PC-3 (cell line): Measurements from ENCODE around the gene KHDRBS2. TPM values are rescaled to one million over a fixed set of nuclear protein-coding genes. Genes with fewer than 3 reads are reported as not detected.

ENCODE experiments used
- ATAC-seq: fragments of 200-7000 bp; cut with Tn5 transposase; 2 replicates; pipeline ENCODE4 v1.9.1; 2020; ENCODE audit warnings: mild to moderate bottlenecking, moderate library complexity
- BruUV-seq: library from RNA; stranded (reverse); fragments of 400-500 nt; replicated peaks from 2 replicates; lab custom pipeline; 2021; lab: Mats Ljungman, UMichigan
- CTCF ChIA-PET: fragments of 300-600 bp; sonication (Branson Sonifier 250); formaldehyde crosslinking; loops from one replicate; lab custom pipeline; 2022; ENCODE audit warnings: antibody characterized with exemption; lab: Charles Lee
- POLR2A ChIA-PET: fragments of 300-600 bp; sonication (Branson Sonifier 250); formaldehyde crosslinking; loops from one replicate; lab custom pipeline; 2022; ENCODE audit warnings: antibody characterized with exemption; ENCODE audit not compliant: unreplicated experiment; lab: Charles Lee
- DNase-seq: peaks from one replicate; pipeline ENCODE4 v3.0.0-alpha.2; 2015
- H2AFZ ChIP-seq: fragments of 300-600 bp; sonication (generic); 2 replicates; pipeline ENCODE4 v1.6.0; 2016; ENCODE audit warnings: antibody characterized with exemption, low read length
- H3F3A ChIP-seq: fragments of 300-600 bp; sonication (generic); one replicate; pipeline ENCODE4 v1.6.0; 2017; ENCODE audit warnings: antibody characterized with exemption, low read length, control low read depth, mild to moderate bottlenecking; ENCODE audit not compliant: unreplicated experiment
- H3K27ac ChIP-seq: fragments of 300-600 bp; sonication (generic); 2 replicates; pipeline ENCODE4 v1.5.1; 2016; ENCODE audit warnings: mild to moderate bottlenecking, low read length
- H3K27me3 ChIP-seq: fragments of 300-600 bp; sonication (generic); 2 replicates; pipeline ENCODE4 v1.6.1; 2016; ENCODE audit warnings: low read length, mixed read lengths
- H3K36me3 ChIP-seq: fragments of 300-600 bp; sonication (generic); 2 replicates; pipeline ENCODE4 v1.6.1; 2016; ENCODE audit warnings: low read depth, mixed run types, low read length, mixed read lengths
- H3K4me1 ChIP-seq: fragments of 300-600 bp; sonication (generic); 2 replicates; pipeline ENCODE4 v1.5.1; 2016; ENCODE audit warnings: low read length; ENCODE audit not compliant: insufficient read depth
- H3K4me2 ChIP-seq: fragments of 300-600 bp; sonication (generic); 2 replicates; pipeline ENCODE4 v1.6.0; 2016; ENCODE audit warnings: low read length
- H3K4me3 ChIP-seq: fragments of 300-600 bp; sonication (generic); 2 replicates; pipeline ENCODE4 v1.5.1; 2016; ENCODE audit warnings: mild to moderate bottlenecking, low read length, mixed read lengths
- H3K79me2 ChIP-seq: fragments of 300-600 bp; sonication (generic); 2 replicates; pipeline ENCODE4 v1.6.1; 2017; ENCODE audit warnings: low read length, mixed read lengths
- H3K9ac ChIP-seq: fragments of 300-600 bp; sonication (generic); 2 replicates; pipeline ENCODE4 v1.6.0; 2016; ENCODE audit warnings: mild to moderate bottlenecking, low read length
- H3K9me2 ChIP-seq: fragments of 300-600 bp; sonication (generic); replicated peaks from 2 replicates; pipeline ENCODE4 v1.6.1; 2016; ENCODE audit warnings: mixed run types, low read length, mixed read lengths
- H3K9me3 ChIP-seq: fragments of 300-600 bp; sonication (generic); 2 replicates; pipeline ENCODE4 v1.6.1; 2016; ENCODE audit warnings: low read length, mixed read lengths
- H4K20me1 ChIP-seq: fragments of 300-600 bp; sonication (generic); 2 replicates; pipeline ENCODE4 v1.6.1; 2016; ENCODE audit warnings: low read length, mixed read lengths
- CTCF ChIP-seq: fragments of 300-600 bp; sonication (generic); conservative IDR thresholded peaks from 2 replicates; pipeline ENCODE4 v1.5.1; 2017; ENCODE audit warnings: antibody characterized with exemption, low read depth, mild to moderate bottlenecking, low read length
- EZH2 ChIP-seq: fragments of 300-600 bp; sonication (generic); IDR thresholded peaks from one replicate; pipeline ENCODE4 v1.6.1; 2017; ENCODE audit warnings: antibody characterized with exemption, mild to moderate bottlenecking, low read length; ENCODE audit not compliant: unreplicated experiment
- EZH2phosphoT487 ChIP-seq: fragments of 300-600 bp; sonication (generic); IDR thresholded peaks from 2 replicates; pipeline ENCODE4 v1.6.1; 2018; ENCODE audit warnings: mild to moderate bottlenecking, antibody characterized with exemption, low read length, borderline replicate concordance
- intact Hi-C: fragments of 100-400 bp; cut with micrococcal nuclease; formaldehyde crosslinking; loops from 2 replicates; pipeline ENCODE4 v1.9.0; 2023
- total RNA-seq: library from RNA; depleted of rRNA; stranded (reverse); fragments of >200 nt; gene quantifications from 2 replicates; pipeline ENCODE4 v1.2.3, GENCODE V29; 2014

Gene KHDRBS2
- total RNA-seq, 1 experiment from 2014 or later: not detected

- H3K79me2 ChIP-seq: no peaks in the 10 kb centered on the region
- no peaks in the 10 kb centered on the region for H3K36me3 ChIP-seq
- H2AFZ ChIP-seq: no peak overlapping the region
- H4K20me1 ChIP-seq: no peaks in the 10 kb centered on the region
- POLR2A ChIA-PET: no interaction called here
- H3K9ac ChIP-seq: no peak overlapping the region
- intact Hi-C loops: no loop called here
- no TSS peak for BruUV-seq
- H3F3A ChIP-seq: no peaks in the 10 kb centered on the region
- H3K9me2 ChIP-seq: no peaks in the 10 kb centered on the region
- TF ChIP-seq CTCF (no peak), EZH2 (no peak), EZH2phosphoT487 (no peak)
- CTCF ChIA-PET: no interaction called here
- H3K27ac ChIP-seq: no peak overlapping the region
- H3K4me2 ChIP-seq: no peak overlapping the region
- no peaks in the 10 kb centered on the region for H3K9me3 ChIP-seq
- H3K4me1 ChIP-seq: no peaks in the 10 kb centered on the region
- no peak overlapping the region for H3K4me3 ChIP-seq
- DNase-seq (no peak), ATAC-seq (no peak)
- no peaks in the 10 kb centered on the region for H3K27me3 ChIP-seq
Measured at GRCh38 chr6:62013719-62014118, 272.3 kb downstream of the KHDRBS2 start.

GRCh38 chr6:62009445-62009844, 276.6 kb downstream of the KHDRBS2 start:
- no TSS peak for BruUV-seq
- Histone ChIP-seq H3K36me3 (no peaks in the 10 kb centered on the region), H3K27ac (no peak overlapping the region), H3K79me2 (no peaks in the 10 kb centered on the region), H3K9me2 (no peaks in the 10 kb centered on the region), H3K4me3 (no peak overlapping the region), H4K20me1 (no peaks in the 10 kb centered on the region), H3K4me1 (no peaks in the 10 kb centered on the region), H3F3A (no peaks in the 10 kb centered on the region), H3K27me3 (no peaks in the 10 kb centered on the region), H3K4me2 (no peak overlapping the region), H3K9me3 (no peaks in the 10 kb centered on the region), H2AFZ (no peak overlapping the region), H3K9ac (no peak overlapping the region)
- intact Hi-C loops: no loop called here
- no peak for ATAC-seq
- CTCF ChIA-PET: no interaction called here
- TF ChIP-seq EZH2: no peak
- no peak for TF ChIP-seq EZH2phosphoT487
- no peak for TF ChIP-seq CTCF
- POLR2A ChIA-PET: no interaction called here
- no peak for DNase-seq

GRCh38 chr6:61989616-61990015, 296.4 kb downstream of the KHDRBS2 start:
- Histone ChIP-seq H3F3A (no peaks in the 10 kb centered on the region), H2AFZ (no peak overlapping the region), H3K9me2 (no peaks in the 10 kb centered on the region), H3K79me2 (no peaks in the 10 kb centered on the region), H3K9ac (no peak overlapping the region), H3K4me3 (no peak overlapping the region), H3K27me3 (no peaks in the 10 kb centered on the region), H3K4me2 (no peak overlapping the region), H3K36me3 (no peaks in the 10 kb centered on the region), H4K20me1 (no peaks in the 10 kb centered on the region), H3K4me1 (no peaks in the 10 kb centered on the region), H3K9me3 (no peaks in the 10 kb centered on the region), H3K27ac (no peak overlapping the region)
- POLR2A ChIA-PET: no interaction called here
- TF ChIP-seq EZH2phosphoT487 (no peak), CTCF (no peak), EZH2 (no peak)
- CTCF ChIA-PET: no interaction called here
- DNase-seq (no peak), ATAC-seq (no peak)
- intact Hi-C loops: no loop called here
- no TSS peak for BruUV-seq
